ENCODE results near the gene NDUFV2. TPM values are rescaled to one million over a fixed set of nuclear protein-coding genes. Genes with fewer than 3 reads are reported as not detected.

Gene NDUFV2
- total and polyA plus RNA-seq, 2 of the 13 experiments (the other 11 are each of a cell fraction or from before 2014, with no cell fraction given), result 216 to 299 TPM

DNA sequence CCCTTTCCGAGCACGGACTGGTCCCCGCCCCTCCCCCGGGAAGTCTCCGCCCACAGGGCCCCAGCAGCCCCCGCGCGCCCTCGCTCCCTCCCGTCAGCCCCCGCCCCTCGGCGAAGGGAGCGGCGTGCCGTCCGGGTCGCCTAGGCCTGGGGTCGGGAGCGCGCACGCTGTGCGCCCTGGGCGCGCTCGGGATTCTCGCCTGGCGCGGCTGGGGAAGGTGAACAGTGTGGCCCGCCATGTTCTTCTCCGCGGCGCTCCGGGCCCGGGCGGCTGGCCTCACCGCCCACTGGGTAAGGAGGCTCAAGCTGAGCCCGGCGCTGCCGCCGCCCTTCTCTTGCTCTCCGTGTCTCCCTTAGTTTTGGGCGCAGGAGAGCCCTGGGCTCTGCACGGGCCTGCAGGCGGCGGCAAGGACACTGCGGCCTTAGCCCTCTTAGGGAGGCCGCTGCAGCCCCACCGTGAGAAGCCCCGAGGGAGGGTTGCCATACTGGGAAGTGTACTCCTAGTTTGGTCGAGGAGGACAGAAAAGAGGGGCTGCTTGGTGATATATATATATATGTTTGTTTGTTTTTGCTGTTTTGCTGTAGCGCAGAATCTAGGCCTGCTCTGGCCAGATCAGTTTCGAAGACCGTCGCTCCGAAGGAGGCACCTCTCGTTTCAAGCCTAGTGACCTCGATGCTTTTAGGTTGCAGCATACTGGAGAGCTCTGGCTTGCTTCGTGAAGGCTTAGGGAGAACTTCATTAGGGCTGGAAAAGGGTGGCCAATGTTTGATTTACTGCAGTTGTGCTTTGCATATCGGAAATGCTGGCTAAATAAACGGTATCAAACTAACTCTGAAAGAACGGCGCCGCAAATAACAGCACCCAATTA lies at the start of gene NDUFV2 (continued):
- TF ChIP-seq HNRNPK (IDR thresholded peaks at IDR 0.05; ENCODE audit: low read depth, low read length, poor library complexity, severe bottlenecking) (peak; percentile 61), XRCC5 (optimal IDR thresholded peaks at IDR 0.05; ENCODE audit: low read length) (no peak), TFDP1 (CRISPR knock-in tag; IDR thresholded peaks at IDR 0.05; ENCODE audit: borderline replicate concordance) (peak; percentile 66; the same call in 1 of the 2 replicates), SPEN (CRISPR knock-in tag; IDR thresholded peaks at IDR 0.05; ENCODE audit: low read depth) (peak; percentile 79), ZNF232 (CRISPR knock-in tag; IDR thresholded peaks at IDR 0.05; ENCODE audit: borderline replicate concordance) (peak; percentile 78; the same call in 1 of the 2 replicates), RELA (CRISPR knock-in tag; IDR thresholded peaks at IDR 0.05) (peak; percentile 78; the same call in 1 of the 2 replicates), NFRKB (IDR thresholded peaks at IDR 0.05) (no peak), FOXK2 (IDR thresholded peaks at IDR 0.05) (no peak), FOXC1 (CRISPR knock-in tag; IDR thresholded peaks at IDR 0.05; ENCODE audit: borderline replicate concordance) (peak; percentile 74; the same call in 1 of the 2 replicates), ZKSCAN5 (CRISPR knock-in tag; IDR thresholded peaks at IDR 0.05) (no peak), NCOR1 (IDR thresholded peaks at IDR 0.05; ENCODE audit: borderline replicate concordance, low read length) (peak; percentile 54; the same call in 1 of the 2 replicates), MIXL1 (CRISPR knock-in tag; IDR thresholded peaks at IDR 0.05) (no peak), LRRFIP1 (CRISPR knock-in tag; conservative IDR thresholded peaks at IDR 0.05) (no peak), RCOR2 (CRISPR knock-in tag; IDR thresholded peaks at IDR 0.05) (no peak), ZNF703 (CRISPR knock-in tag; IDR thresholded peaks at IDR 0.05; ENCODE audit: borderline replicate concordance) (peak; percentile 45; the same call in 1 of the 2 replicates), HES4 (CRISPR knock-in tag; IDR thresholded peaks at IDR 0.05; ENCODE audit: borderline replicate concordance) (no peak), PBX2 (CRISPR knock-in tag; IDR thresholded peaks at IDR 0.05) (no peak), FOXK1 (CRISPR knock-in tag; IDR thresholded peaks at IDR 0.05; ENCODE audit: borderline replicate concordance, low read depth) (peak; percentile 28; the same call in 1 of the 2 replicates)
- TF ChIP-seq, protein P1, sequence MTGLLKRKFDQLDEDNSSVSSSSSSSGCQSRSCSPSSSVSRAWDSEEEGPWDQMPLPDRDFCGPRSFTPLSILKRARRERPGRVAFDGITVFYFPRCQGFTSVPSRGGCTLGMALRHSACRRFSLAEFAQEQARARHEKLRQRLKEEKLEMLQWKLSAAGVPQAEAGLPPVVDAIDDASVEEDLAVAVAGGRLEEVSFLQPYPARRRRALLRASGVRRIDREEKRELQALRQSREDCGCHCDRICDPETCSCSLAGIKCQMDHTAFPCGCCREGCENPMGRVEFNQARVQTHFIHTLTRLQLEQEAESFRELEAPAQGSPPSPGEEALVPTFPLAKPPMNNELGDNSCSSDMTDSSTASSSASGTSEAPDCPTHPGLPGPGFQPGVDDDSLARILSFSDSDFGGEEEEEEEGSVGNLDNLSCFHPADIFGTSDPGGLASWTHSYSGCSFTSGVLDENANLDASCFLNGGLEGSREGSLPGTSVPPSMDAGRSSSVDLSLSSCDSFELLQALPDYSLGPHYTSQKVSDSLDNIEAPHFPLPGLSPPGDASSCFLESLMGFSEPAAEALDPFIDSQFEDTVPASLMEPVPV (CRISPR knock-in tag; IDR thresholded peaks at IDR 0.05), result peak; percentile 87; the same call in 1 of the 2 replicates
- TF ChIP-seq, protein P2, sequence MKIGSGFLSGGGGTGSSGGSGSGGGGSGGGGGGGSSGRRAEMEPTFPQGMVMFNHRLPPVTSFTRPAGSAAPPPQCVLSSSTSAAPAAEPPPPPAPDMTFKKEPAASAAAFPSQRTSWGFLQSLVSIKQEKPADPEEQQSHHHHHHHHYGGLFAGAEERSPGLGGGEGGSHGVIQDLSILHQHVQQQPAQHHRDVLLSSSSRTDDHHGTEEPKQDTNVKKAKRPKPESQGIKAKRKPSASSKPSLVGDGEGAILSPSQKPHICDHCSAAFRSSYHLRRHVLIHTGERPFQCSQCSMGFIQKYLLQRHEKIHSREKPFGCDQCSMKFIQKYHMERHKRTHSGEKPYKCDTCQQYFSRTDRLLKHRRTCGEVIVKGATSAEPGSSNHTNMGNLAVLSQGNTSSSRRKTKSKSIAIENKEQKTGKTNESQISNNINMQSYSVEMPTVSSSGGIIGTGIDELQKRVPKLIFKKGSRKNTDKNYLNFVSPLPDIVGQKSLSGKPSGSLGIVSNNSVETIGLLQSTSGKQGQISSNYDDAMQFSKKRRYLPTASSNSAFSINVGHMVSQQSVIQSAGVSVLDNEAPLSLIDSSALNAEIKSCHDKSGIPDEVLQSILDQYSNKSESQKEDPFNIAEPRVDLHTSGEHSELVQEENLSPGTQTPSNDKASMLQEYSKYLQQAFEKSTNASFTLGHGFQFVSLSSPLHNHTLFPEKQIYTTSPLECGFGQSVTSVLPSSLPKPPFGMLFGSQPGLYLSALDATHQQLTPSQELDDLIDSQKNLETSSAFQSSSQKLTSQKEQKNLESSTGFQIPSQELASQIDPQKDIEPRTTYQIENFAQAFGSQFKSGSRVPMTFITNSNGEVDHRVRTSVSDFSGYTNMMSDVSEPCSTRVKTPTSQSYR (CRISPR knock-in tag; IDR thresholded peaks at IDR 0.05; ENCODE audit: borderline replicate concordance), result peak; percentile 2; the same call in 1 of the 2 replicates
